H1 (cell line): ENCODE results near the gene CYP27C1.

ENCODE experiments used
- CEBPB ChIP-seq: IDR thresholded peaks from 2 replicates; pipeline ENCODE4 v1.6.1; 2012; ENCODE audit warnings: low read depth, low read length
- CTCF ChIP-seq, 3 experiments: IDR thresholded peaks; 1 replicate in 2 of 3; 2 replicates in 1 of 3; pipeline versions ENCODE4 v1.5.1 to v1.6.1; 2011; ENCODE audit warnings: low read length in 3 of 3, mild to moderate bottlenecking in 3 of 3, inconsistent platforms in 2 of 3, low read depth in 1 of 3, moderate library complexity in 1 of 3; ENCODE audit not compliant: insufficient read depth in 1 of 3; ENCODE audit errors: control extremely low read depth in 1 of 3
- EZH2 ChIP-seq: fragments of 200-600 bp; sonication (generic); IDR thresholded peaks from 2 replicates; pipeline ENCODE4 v1.7.1; 2012; ENCODE audit warnings: low read depth, mild to moderate bottlenecking, moderate library complexity, low read length, inconsistent platforms; ENCODE audit not compliant: severe bottlenecking
- JUND ChIP-seq: IDR thresholded peaks from 2 replicates; pipeline ENCODE4 v1.6.1; 2011; ENCODE audit warnings: mild to moderate bottlenecking, improper control_type of control experiment, low read length
- KDM1A ChIP-seq: fragments of 200-600, 300-600 bp; sonication (generic); IDR thresholded peaks from 2 replicates; pipeline ENCODE4 v1.7.1; 2016; ENCODE audit warnings: mild to moderate bottlenecking, low read length, borderline replicate concordance

GRCh38 chr2:127174136-127174535 is 46.0 kb downstream of the CYP27C1 start:
- peak; percentile 34 to 68 (median 54) for TF ChIP-seq CTCF (IDR thresholded peaks at IDR 0.05; ENCODE audit: control extremely low read depth in 1 of 3, insufficient read depth in 1 of 3, low read depth in 1 of 3, low read length in 3 of 3)
- no peak for TF ChIP-seq EZH2
- no peak for TF ChIP-seq JUND
- TF ChIP-seq CEBPB = no peak
- no peak for TF ChIP-seq KDM1A
